H1 (cell line): ENCODE results near the gene ADAD1. TPM values are rescaled to one million over a fixed set of nuclear protein-coding genes. Genes with fewer than 3 reads are reported as not detected.

Source experiments
- CTCF ChIA-PET: fragments of 300-600 bp; sonication (Branson Sonifier 250); formaldehyde crosslinking; loops from one replicate; lab custom pipeline; 2021; ENCODE audit not compliant: partially characterized antibody; lab: Charles Lee
- POLR2A ChIA-PET: fragments of 300-600 bp; sonication (Branson Sonifier 250); formaldehyde crosslinking; loops from one replicate; lab custom pipeline; 2021; ENCODE audit warnings: inconsistent platforms; ENCODE audit not compliant: partially characterized antibody; lab: Charles Lee
- DNase-seq, 2 experiments: peaks; one replicate each; pipeline versions ENCODE4 v3.0.0 to v3.0.0-alpha.2; 2010 to 2022; ENCODE audit warnings: low spot score in 2 of 2, low read depth in 1 of 2, mixed read lengths in 1 of 2
- FAIRE-seq: peaks from 2 replicates; lab custom pipeline; 2011; peaks lifted over from hg19 to GRCh38; lab: Jason Lieb, UNC
- H2AFZ ChIP-seq: 2 replicates; pipeline ENCODE4 v1.8.1; 2012; ENCODE audit warnings: low read length, inconsistent platforms
- H2AK5ac ChIP-seq: 2 replicates; pipeline ENCODE4 v1.6.1; 2013; ENCODE audit warnings: low read depth, low read length
- H2BK120ac ChIP-seq: replicated peaks from 2 replicates; pipeline ENCODE3; 2013; ENCODE audit warnings: low read depth, low read length, inconsistent platforms
- H2BK12ac ChIP-seq: 2 replicates; pipeline ENCODE4 v1.6.1; 2013; ENCODE audit warnings: low read depth, low read length
- H2BK15ac ChIP-seq: 2 replicates; pipeline ENCODE4 v1.6.1; 2013; ENCODE audit warnings: low read length
- H2BK20ac ChIP-seq: 2 replicates; pipeline ENCODE4 v1.6.1; 2013; ENCODE audit warnings: low read length
- H2BK5ac ChIP-seq: 2 replicates; pipeline ENCODE4 v1.6.1; 2013; ENCODE audit warnings: low read depth, low read length
- H3K14ac ChIP-seq: 2 replicates; pipeline ENCODE4 v1.6.1; 2013; ENCODE audit warnings: inconsistent platforms; ENCODE audit not compliant: insufficient read length
- H3K18ac ChIP-seq: 2 replicates; pipeline ENCODE4 v1.6.1; 2013; ENCODE audit warnings: low read length; ENCODE audit errors: extremely low read depth
- H3K23ac ChIP-seq: 2 replicates; pipeline ENCODE4 v1.6.1; 2013; ENCODE audit warnings: inconsistent platforms; ENCODE audit not compliant: insufficient read length
- H3K23me2 ChIP-seq: 2 replicates; pipeline ENCODE4 v1.6.1; 2013; ENCODE audit warnings: low read depth, low read length
- H3K27ac ChIP-seq: 2 replicates; pipeline ENCODE4 v1.6.1; 2011; ENCODE audit warnings: low read depth, low read length, inconsistent platforms
- H3K27me3 ChIP-seq, 4 experiments: replicated peaks in 1 of 4; 1 replicate in 1 of 4; 2 replicates in 3 of 4; pipeline versions ENCODE4 v1.6.1 to v1.8.1; 2011 to 2013; ENCODE audit warnings: low read length in 3 of 4, mild to moderate bottlenecking in 3 of 4, inconsistent platforms in 2 of 4, mixed read lengths in 2 of 4, moderate library complexity in 1 of 4; ENCODE audit not compliant: control insufficient read depth in 3 of 4, insufficient read depth in 3 of 4; ENCODE audit errors: extremely low read depth in 1 of 4
- H3K36me3 ChIP-seq, 4 experiments: 2 replicates each; pipeline versions ENCODE4 v1.6.1 to v1.8.1; 2011 to 2013; ENCODE audit warnings: mild to moderate bottlenecking in 4 of 4, low read length in 3 of 4, moderate library complexity in 2 of 4, control low read depth in 1 of 4, inconsistent platforms in 1 of 4; ENCODE audit not compliant: insufficient read depth in 4 of 4, control insufficient read depth in 2 of 4
- H3K4ac ChIP-seq: replicated peaks from 2 replicates; pipeline ENCODE3; 2013; ENCODE audit warnings: low read length, low read depth, mixed read lengths, inconsistent platforms; ENCODE audit not compliant: insufficient read length
- H3K4me1 ChIP-seq, 4 experiments: replicated peaks in 1 of 4; 1 replicate in 1 of 4; 2 replicates in 3 of 4; pipeline versions ENCODE4 v1.6.1 to v1.8.1; 2011 to 2013; ENCODE audit warnings: low read length in 3 of 4, inconsistent platforms in 2 of 4, mixed read lengths in 1 of 4; ENCODE audit not compliant: insufficient read depth in 4 of 4, control insufficient read depth in 3 of 4
- H3K4me2 ChIP-seq, 2 experiments: 2 replicates each; pipeline versions ENCODE4 v1.6.1 to v1.8.1; 2011 to 2013; ENCODE audit warnings: low read depth in 2 of 2, low read length in 2 of 2, control low read depth in 1 of 2, inconsistent platforms in 1 of 2, mild to moderate bottlenecking in 1 of 2; ENCODE audit not compliant: insufficient read depth in 1 of 2
- H3K4me3 ChIP-seq, 4 experiments: fragments of 200-600, 300-600 bp in 1 of 4; sonication (generic), shearing (Covaris generic), sonication (Bioruptor Twin) in 1 of 4; 2 replicates each; pipeline versions ENCODE4 v1.5.1 to v1.8.1; 2011 to 2016; ENCODE audit warnings: low read length in 4 of 4, low read depth in 3 of 4, control low read depth in 2 of 4, inconsistent platforms in 2 of 4, mild to moderate bottlenecking in 2 of 4, mixed read lengths in 1 of 4, moderate library complexity in 1 of 4; ENCODE audit not compliant: insufficient read depth in 2 of 4; ENCODE audit errors: extremely low read depth in 1 of 4
- H3K56ac ChIP-seq: replicated peaks from 2 replicates; pipeline ENCODE3; 2013; ENCODE audit warnings: low read depth, mild to moderate bottlenecking, mixed read lengths, low read length, inconsistent platforms; ENCODE audit not compliant: insufficient read length
- H3K79me1 ChIP-seq: 2 replicates; pipeline ENCODE4 v1.6.1; 2013; ENCODE audit warnings: low read depth, low read length, control low read depth
- H3K79me2 ChIP-seq, 2 experiments: 2 replicates each; pipeline versions ENCODE4 v1.6.1 to v1.8.1; 2012 to 2013; ENCODE audit warnings: low read length in 2 of 2, mild to moderate bottlenecking in 2 of 2, inconsistent platforms in 1 of 2; ENCODE audit not compliant: insufficient read depth in 2 of 2, control insufficient read depth in 1 of 2
- H3K9ac ChIP-seq, 4 experiments: replicated peaks in 1 of 4; 1 replicate in 1 of 4; 2 replicates in 3 of 4; pipeline versions ENCODE4 v1.6.1 to v1.8.1; 2011 to 2013; ENCODE audit warnings: low read depth in 3 of 4, low read length in 3 of 4, control low read depth in 2 of 4, mild to moderate bottlenecking in 2 of 4, moderate library complexity in 2 of 4, inconsistent platforms in 1 of 4; ENCODE audit errors: extremely low read depth in 1 of 4
- H3K9me3 ChIP-seq, 2 experiments: 2 replicates each; pipeline versions ENCODE4 v1.6.1 to v1.8.1; 2012 to 2013; ENCODE audit warnings: mild to moderate bottlenecking in 2 of 2, moderate library complexity in 2 of 2, control low read depth in 1 of 2, inconsistent platforms in 1 of 2, low read depth in 1 of 2, low read length in 1 of 2, mixed read lengths in 1 of 2; ENCODE audit not compliant: insufficient read depth in 2 of 2
- H4K20me1 ChIP-seq, 2 experiments: replicated peaks in 1 of 2; 2 replicates each; pipeline versions ENCODE3 to v1.8.1; 2011 to 2013; ENCODE audit warnings: inconsistent platforms in 2 of 2, low read length in 2 of 2, mild to moderate bottlenecking in 1 of 2; ENCODE audit not compliant: insufficient read depth in 2 of 2, control insufficient read depth in 1 of 2
- H4K5ac ChIP-seq: 2 replicates; pipeline ENCODE4 v1.6.1; 2013; ENCODE audit warnings: low read length, low read depth, mixed read lengths, inconsistent platforms; ENCODE audit not compliant: insufficient read length
- H4K8ac ChIP-seq: 2 replicates; pipeline ENCODE4 v1.8.0; 2013; ENCODE audit warnings: mild to moderate bottlenecking, moderate library complexity, low read length, inconsistent platforms; ENCODE audit not compliant: insufficient read depth; ENCODE audit errors: extremely low read depth
- H4K91ac ChIP-seq: replicated peaks from 2 replicates; pipeline ENCODE3; 2013; ENCODE audit warnings: low read length, mixed read lengths, inconsistent platforms; ENCODE audit not compliant: insufficient read length
- EZH2 ChIP-seq: fragments of 200-600 bp; sonication (generic); IDR thresholded peaks from 2 replicates; pipeline ENCODE4 v1.7.1; 2012; ENCODE audit warnings: low read depth, mild to moderate bottlenecking, moderate library complexity, low read length, inconsistent platforms; ENCODE audit not compliant: severe bottlenecking
- KDM1A ChIP-seq: fragments of 200-600, 300-600 bp; sonication (generic); IDR thresholded peaks from 2 replicates; pipeline ENCODE4 v1.7.1; 2016; ENCODE audit warnings: mild to moderate bottlenecking, low read length, borderline replicate concordance
- WGBS, 2 experiments: shearing (Covaris generic) in 1 of 2; methylation state at CpG; one replicate each; pipeline versions ENCODE4 v1.1.6 to v1.1.7; 2013 to 2015; ENCODE audit warnings: low lambda C conversion rate in 2 of 2, mixed read lengths in 2 of 2, inconsistent platforms in 1 of 2, low coverage in 1 of 2, missing lambda C conversion rate in 1 of 2; ENCODE audit not compliant: insufficient replicate concordance in 2 of 2, insufficient coverage in 1 of 2, insufficient read length in 1 of 2; ENCODE audit errors: extremely low coverage in 1 of 2, missing lambda C conversion rate in 1 of 2; 5-methylcytosine and 5-hydroxymethylcytosine counted together
- polyA plus RNA-seq, 7 experiments: library from polyadenylated mRNA; depleted of rRNA in 3 of 7; stranded (reverse) in 5 of 7; unstranded in 2 of 7; fragments of >200 nt in 5 of 7; fragments of 200-250 nt in 2 of 7; gene quantifications; 1 replicate in 5 of 7; 2 replicates in 1 of 7; 4 replicates in 1 of 7; pipeline versions ENCODE4 v1.2.1 to v1.2.3, GENCODE V29; 2011 to 2013; ENCODE audit warnings: missing spikeins in 2 of 7, mixed read lengths in 2 of 7
- total RNA-seq: library from RNA; stranded (reverse); fragmentation: NEBNext Ultra II Directional; extraction: Animal tissue kit (Norgen Biotek cat#: 25700); gene quantifications from 2 replicates; pipeline ENCODE4 v1.2.1, GENCODE V29; 2021

ADAD1 gene
- total and polyA plus RNA-seq, 2 of the 8 experiments (the other 6 are each of a cell fraction or from before 2014, with no cell fraction given), result not detected

DNA sequence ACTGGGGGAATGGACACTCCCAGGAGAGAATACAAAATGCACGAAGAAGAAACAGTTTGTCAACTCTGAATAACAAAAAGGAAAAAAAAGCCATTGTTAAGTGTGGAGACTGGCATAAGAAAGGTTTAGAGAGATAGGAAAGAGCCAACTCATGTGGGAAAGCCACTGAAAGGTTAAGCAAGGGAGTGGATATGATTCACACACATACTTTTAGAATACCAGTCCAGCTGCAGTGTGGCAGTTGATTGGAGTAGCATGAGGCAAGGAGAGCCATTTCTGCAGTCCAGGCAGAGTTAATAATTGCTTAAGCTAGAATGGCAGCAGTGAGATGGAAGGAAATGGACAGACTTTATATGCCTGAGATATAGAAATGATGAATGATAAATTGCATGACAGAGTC, 36.9 kb upstream of the ADAD1 start:
- Histone ChIP-seq H2BK20ac (no peak overlapping the region), H2BK5ac (no peak overlapping the region), H3K4ac (no peak overlapping the region), H3K23ac (no peak overlapping the region), H4K91ac (no peak overlapping the region), H3K79me2 (no peaks in the 10 kb centered on the region), H3K4me1 (no peaks in the 10 kb centered on the region), H2BK12ac (no peak overlapping the region), H3K56ac (no peak overlapping the region), H3K14ac (no peak overlapping the region), H2BK15ac (no peak overlapping the region), H3K4me3 (no peak overlapping the region), H2BK120ac (no peak overlapping the region), H4K5ac (no peak overlapping the region), H4K20me1 (no peaks in the 10 kb centered on the region), H3K36me3 (peaks cover 0 to 21% (median under 1%) of the 10 kb centered on the region in 4 experiments; a peak in 3 of 8 replicates), H3K79me1 (no peaks in the 10 kb centered on the region), H3K27ac (no peak overlapping the region), H3K23me2 (no peaks in the 10 kb centered on the region), H4K8ac (no peak overlapping the region), H2AFZ (no peak overlapping the region), H2AK5ac (no peak overlapping the region), H3K18ac (no peak overlapping the region), H3K27me3 (peaks cover 0 to 1% (median 0%) of the 10 kb centered on the region in 4 experiments; a peak in 1 of 7 replicates), H3K4me2 (no peak overlapping the region), H3K9ac (no peak overlapping the region), H3K9me3 (no peaks in the 10 kb centered on the region)
- TF ChIP-seq EZH2 (no peak), KDM1A (no peak)
- FAIRE-seq, result no peak
- WGBS, 2 experiments, result 65% methylated on average over 1 of the region's 1 CpG; no CpG with 5 or more reads in 1 of the 2 experiments
- POLR2A ChIA-PET, result no interaction called here
- no peak for DNase-seq
- CTCF ChIA-PET, result interaction anchor here (0.7 kb wide), 1 partner anchor 24 kb away, joined by 3 read pairs; no protein-coding TSS in a partner anchor
